Left ventricle myocardium superior (tissue), 1 donor: Measurements from ENCODE around the gene FOLH1. TPM values are rescaled to one million over a fixed set of nuclear protein-coding genes. Genes with fewer than 3 reads are reported as not detected.
"Not testable (repeated sequence)": the region's sequence is repeated elsewhere in the genome, so short reads cannot be mapped to it uniquely, and the experiment has no call there.

ENCODE experiments used
- ATAC-seq: fragments of 200-7000 bp; cut with Tn5 transposase; one replicate; pipeline ENCODE4 v1.9.1; 2020; ENCODE audit warnings: mild to moderate bottlenecking, moderate library complexity
- DNase-seq: peaks from one replicate; pipeline ENCODE4 v3.0.0-alpha.2; 2020
- intact Hi-C: fragments of 100-400 bp; cut with micrococcal nuclease; formaldehyde crosslinking; loops from one replicate; pipeline ENCODE4 v1.11.0; 2022
- total RNA-seq: library from RNA; stranded (reverse); fragmentation: NEBNext Ultra II Directional; extraction: Animal tissue kit (Norgen Biotek cat#: 25700); gene quantifications from one replicate; pipeline ENCODE4 v1.2.1, GENCODE V29; 2021
- donor health status: DM: no; HTN: yes; CAD: no; lungs with severe emphysema.

FOLH1 gene
- total RNA-seq, 1 donor from 2014 or later: not detected

GRCh38 chr11:49186225-49186624 lies 22.2 kb downstream of the FOLH1 start:
- ATAC-seq, DNase-seq, intact Hi-C loops: not testable (repeated sequence)

GRCh38 chr11:49185597-49185996 lies 22.8 kb downstream of the FOLH1 start:
- DNase-seq, intact Hi-C loops, ATAC-seq: not testable (repeated sequence)

- intact Hi-C loops, ATAC-seq, DNase-seq: not testable (repeated sequence)
Measured at GRCh38 chr11:49184756-49185155, 23.6 kb downstream of the FOLH1 start.

GRCh38 chr11:49177936-49178335 lies 30.5 kb downstream of the FOLH1 start:
- ATAC-seq, intact Hi-C loops, DNase-seq: not testable (repeated sequence)

- intact Hi-C loops, DNase-seq, ATAC-seq: not testable (repeated sequence)
Measured at GRCh38 chr11:49175378-49175777, 33.0 kb downstream of the FOLH1 start.

- intact Hi-C loops, ATAC-seq: not testable (repeated sequence)
Measured at GRCh38 chr11:49174691-49175366, 33.6 kb downstream of the FOLH1 start.

GRCh38 chr11:49171613-49172012 lies 36.8 kb downstream of the FOLH1 start:
- intact Hi-C loops, ATAC-seq, DNase-seq: not testable (repeated sequence)

More at GRCh38 chr11:49174691-49175366, 33.6 kb downstream of the FOLH1 start:
- not testable (repeated sequence) for DNase-seq

GRCh38 chr11:49169579-49169978 lies 38.8 kb downstream of the FOLH1 start:
- ATAC-seq, intact Hi-C loops, DNase-seq: not testable (repeated sequence)

GRCh38 chr11:49168992-49169391 lies 39.4 kb downstream of the FOLH1 start:
- DNase-seq, ATAC-seq, intact Hi-C loops: not testable (repeated sequence)

GRCh38 chr11:49151211-49151610 lies 57.2 kb downstream of the FOLH1 start:
- ATAC-seq (no peak), DNase-seq (no peak)
- intact Hi-C loops: no loop called here

GRCh38 chr11:49102356-49102755 lies 106.0 kb downstream of the FOLH1 start:
- ATAC-seq, DNase-seq, intact Hi-C loops: not testable (repeated sequence)

Other genes starting within 250 kb of the FOLH1 start
- not detected for gene TRIM51G, start 224.7 kb downstream of the FOLH1 start, total RNA-seq
- not detected for gene TRIM49B, start 179.8 kb downstream of the FOLH1 start, total RNA-seq
- not detected for gene TRIM64C, start 149.5 kb downstream of the FOLH1 start, total RNA-seq